Measurements from ENCODE around the gene FXYD4.

Gene FXYD4

GRCh38 chr10:43354330-43354635 lies 17.2 kb upstream of the FXYD4 start:
- no peak overlapping the region for H3K4me2 ChIP-seq (ENCODE audit: low read depth, low read length, poor library complexity, severe bottlenecking)
- no peaks in the 10 kb centered on the region for H3F3A ChIP-seq (ENCODE audit: low read depth)
- H3K4me3 ChIP-seq (ENCODE audit: low read length, poor library complexity, severe bottlenecking): no peak overlapping the region
- peaks cover 5% of the 10 kb centered on the region for H3K4me1 ChIP-seq (ENCODE audit: insufficient read depth, low read length, poor library complexity, severe bottlenecking)
- no peaks in the 10 kb centered on the region for H3K79me2 ChIP-seq (ENCODE audit: insufficient read depth, low read length)
- TF ChIP-seq EZH2phosphoT487 (IDR thresholded peaks at IDR 0.05; ENCODE audit: borderline replicate concordance): no peak
- TF ChIP-seq CTCF (conservative IDR thresholded peaks at IDR 0.05; ENCODE audit: low read length): no peak
- no peaks in the 10 kb centered on the region for H3K9me3 ChIP-seq (ENCODE audit: insufficient read depth, low read depth, low read length)
- no peak overlapping the region for H3K9ac ChIP-seq (ENCODE audit: low read depth, low read length, poor library complexity, severe bottlenecking)
- H4K20me1 ChIP-seq (ENCODE audit: insufficient read depth, low read length, poor library complexity, severe bottlenecking): no peaks in the 10 kb centered on the region
- H3K36me3 ChIP-seq (ENCODE audit: insufficient read depth, low read length): no peaks in the 10 kb centered on the region
- no peaks in the 10 kb centered on the region for H3K9me2 ChIP-seq (replicated peaks; ENCODE audit: low read depth, low read length)
- no peak overlapping the region for H2AFZ ChIP-seq (ENCODE audit: low read length)
- H3K27me3 ChIP-seq (ENCODE audit: insufficient read depth, low read length, poor library complexity, severe bottlenecking): no peaks in the 10 kb centered on the region

- Histone ChIP-seq H4K20me1 (ENCODE audit: insufficient read depth, low read length, poor library complexity, severe bottlenecking) (no peaks in the 10 kb centered on the region), H3K4me2 (ENCODE audit: low read depth, low read length, poor library complexity, severe bottlenecking) (no peak overlapping the region), H3K4me3 (ENCODE audit: low read length, poor library complexity, severe bottlenecking) (no peak overlapping the region), H3K36me3 (ENCODE audit: insufficient read depth, low read length) (no peaks in the 10 kb centered on the region), H3K9ac (ENCODE audit: low read depth, low read length, poor library complexity, severe bottlenecking) (no peak overlapping the region), H2AFZ (ENCODE audit: low read length) (no peak overlapping the region), H3F3A (ENCODE audit: low read depth) (no peaks in the 10 kb centered on the region), H3K4me1 (ENCODE audit: insufficient read depth, low read length, poor library complexity, severe bottlenecking) (peaks cover 5% of the 10 kb centered on the region), H3K9me3 (ENCODE audit: insufficient read depth, low read depth, low read length) (no peaks in the 10 kb centered on the region), H3K9me2 (replicated peaks; ENCODE audit: low read depth, low read length) (no peaks in the 10 kb centered on the region), H3K79me2 (ENCODE audit: insufficient read depth, low read length) (no peaks in the 10 kb centered on the region), H3K27me3 (ENCODE audit: insufficient read depth, low read length, poor library complexity, severe bottlenecking) (no peaks in the 10 kb centered on the region)
- TF ChIP-seq CTCF (conservative IDR thresholded peaks at IDR 0.05; ENCODE audit: low read length) (no peak), EZH2phosphoT487 (IDR thresholded peaks at IDR 0.05; ENCODE audit: borderline replicate concordance) (no peak)
Measured at GRCh38 chr10:43354879-43355380, 16.5 kb upstream of the FXYD4 start.

GRCh38 chr10:43355749-43356371 lies 15.6 kb upstream of the FXYD4 start:
- Histone ChIP-seq H3K27me3 (ENCODE audit: insufficient read depth, low read length, poor library complexity, severe bottlenecking) (no peaks in the 10 kb centered on the region), H3K4me3 (ENCODE audit: low read length, poor library complexity, severe bottlenecking) (no peak overlapping the region), H4K20me1 (ENCODE audit: insufficient read depth, low read length, poor library complexity, severe bottlenecking) (no peaks in the 10 kb centered on the region), H3K9ac (ENCODE audit: low read depth, low read length, poor library complexity, severe bottlenecking) (no peak overlapping the region), H3F3A (ENCODE audit: low read depth) (no peaks in the 10 kb centered on the region), H3K9me3 (ENCODE audit: insufficient read depth, low read depth, low read length) (no peaks in the 10 kb centered on the region), H3K4me2 (ENCODE audit: low read depth, low read length, poor library complexity, severe bottlenecking) (no peak overlapping the region), H3K79me2 (ENCODE audit: insufficient read depth, low read length) (no peaks in the 10 kb centered on the region), H3K36me3 (ENCODE audit: insufficient read depth, low read length) (no peaks in the 10 kb centered on the region), H2AFZ (ENCODE audit: low read length) (peak overlapping the region; percentile 71; the same call in 1 of the 2 replicates), H3K9me2 (replicated peaks; ENCODE audit: low read depth, low read length) (no peaks in the 10 kb centered on the region), H3K4me1 (ENCODE audit: insufficient read depth, low read length, poor library complexity, severe bottlenecking) (peaks cover 5% of the 10 kb centered on the region)
- TF ChIP-seq EZH2phosphoT487 (IDR thresholded peaks at IDR 0.05; ENCODE audit: borderline replicate concordance) (no peak), CTCF (conservative IDR thresholded peaks at IDR 0.05; ENCODE audit: low read length) (no peak)
